RWPE2 (cell line): Measurements from ENCODE around the gene KCTD2.

ENCODE experiments used
- ATAC-seq: fragments of 200-7000 bp; cut with Tn5 transposase; 3 replicates; pipeline ENCODE4 v1.9.1; 2021; ENCODE audit warnings: low read depth
- DNase-seq: peaks from one replicate; pipeline ENCODE4 v3.0.0-alpha.2; 2020; ENCODE audit warnings: low spot score
- H3K27ac ChIP-seq: fragments of 450-650 bp; 2 replicates; pipeline ENCODE4 v1.5.1; 2017; ENCODE audit warnings: mild to moderate bottlenecking; ENCODE audit not compliant: poor library complexity, severe bottlenecking
- H3K27me3 ChIP-seq: fragments of 250-450 bp; sonication (Bioruptor Pico); 2 replicates; pipeline ENCODE4 v1.5.1; 2021; ENCODE audit warnings: mild to moderate bottlenecking, moderate library complexity; ENCODE audit not compliant: insufficient read depth, poor library complexity, severe bottlenecking
- H3K36me3 ChIP-seq: fragments of 250-450 bp; sonication (Bioruptor Pico); 2 replicates; pipeline ENCODE4 v1.5.1; 2020; ENCODE audit warnings: low read depth, mild to moderate bottlenecking, moderate library complexity
- H3K4me1 ChIP-seq: fragments of 250-450 bp; sonication (Bioruptor Pico); 2 replicates; pipeline ENCODE4 v1.5.1; 2021; ENCODE audit warnings: mild to moderate bottlenecking, moderate library complexity; ENCODE audit not compliant: insufficient read depth, poor library complexity, severe bottlenecking
- H3K4me3 ChIP-seq: fragments of 250-450 bp; sonication (Bioruptor Pico); 2 replicates; pipeline ENCODE4 v1.5.1; 2021; ENCODE audit warnings: mild to moderate bottlenecking, moderate library complexity; ENCODE audit not compliant: severe bottlenecking
- H3K9me3 ChIP-seq: fragments of 250-450 bp; sonication (Bioruptor Pico); 2 replicates; pipeline ENCODE4 v1.5.1; 2021; ENCODE audit warnings: mild to moderate bottlenecking, moderate library complexity; ENCODE audit not compliant: severe bottlenecking
- CTCF ChIP-seq: fragments of 450-650 bp; IDR thresholded peaks from one replicate; pipeline ENCODE4 v1.5.1; 2017; ENCODE audit warnings: mild to moderate bottlenecking, moderate library complexity; ENCODE audit not compliant: poor library complexity, severe bottlenecking

KCTD2 gene

DNA sequence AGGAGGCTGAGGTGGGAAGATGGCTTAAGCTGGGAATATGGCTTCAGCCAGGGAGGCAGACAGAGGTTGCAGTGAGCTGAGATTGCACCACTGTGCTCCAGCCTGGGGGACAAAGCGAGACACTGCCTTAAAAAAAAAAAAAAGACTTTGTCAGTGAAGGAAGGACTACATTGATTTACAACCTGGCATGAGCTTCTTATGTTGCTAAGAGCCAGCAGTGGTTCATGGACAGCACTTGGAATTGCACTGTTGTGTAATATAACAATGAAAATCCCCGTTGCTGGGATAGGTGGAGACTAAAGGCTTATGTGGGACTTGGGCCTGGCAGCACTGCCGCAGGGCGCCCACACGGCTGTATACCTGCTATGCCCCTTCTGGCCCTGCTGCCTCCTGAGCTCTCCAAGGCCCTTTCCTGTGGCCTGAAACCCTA is 26.6 kb downstream of the KCTD2 start:
- no peak for TF ChIP-seq CTCF
- ATAC-seq = peak; percentile 44

GRCh38 chr17:75074532-75074931 is 27.5 kb downstream of the KCTD2 start:
- no peaks in the 10 kb centered on the region for H3K27me3 ChIP-seq
- no peak overlapping the region for H3K4me3 ChIP-seq
- ATAC-seq = no peak
- no peaks in the 10 kb centered on the region for H3K9me3 ChIP-seq
- no peak for DNase-seq
- H3K4me1 ChIP-seq = peaks cover 14% of the 10 kb centered on the region
- H3K27ac ChIP-seq = no peak overlapping the region
- H3K36me3 ChIP-seq = no peaks in the 10 kb centered on the region
- no peak for TF ChIP-seq CTCF

More for the DNA sequence above, 26.6 kb downstream of the KCTD2 start:
- H3K27ac ChIP-seq = no peak overlapping the region
- H3K27me3 ChIP-seq = no peaks in the 10 kb centered on the region
- peaks cover 5% of the 10 kb centered on the region for H3K4me1 ChIP-seq
- H3K36me3 ChIP-seq = no peaks in the 10 kb centered on the region
- H3K9me3 ChIP-seq = no peaks in the 10 kb centered on the region
- H3K4me3 ChIP-seq = no peak overlapping the region
- DNase-seq = no peak

- no peak for DNase-seq
- no peaks in the 10 kb centered on the region for H3K36me3 ChIP-seq
- H3K4me3 ChIP-seq = no peak overlapping the region
- peaks cover 14% of the 10 kb centered on the region for H3K4me1 ChIP-seq
- no peak for ATAC-seq
- no peaks in the 10 kb centered on the region for H3K9me3 ChIP-seq
- H3K27me3 ChIP-seq = no peaks in the 10 kb centered on the region
- no peak overlapping the region for H3K27ac ChIP-seq
- no peak for TF ChIP-seq CTCF
These were observed 28.7 kb downstream of the KCTD2 start for GRCh38 chr17:75075597-75076336.

DNA sequence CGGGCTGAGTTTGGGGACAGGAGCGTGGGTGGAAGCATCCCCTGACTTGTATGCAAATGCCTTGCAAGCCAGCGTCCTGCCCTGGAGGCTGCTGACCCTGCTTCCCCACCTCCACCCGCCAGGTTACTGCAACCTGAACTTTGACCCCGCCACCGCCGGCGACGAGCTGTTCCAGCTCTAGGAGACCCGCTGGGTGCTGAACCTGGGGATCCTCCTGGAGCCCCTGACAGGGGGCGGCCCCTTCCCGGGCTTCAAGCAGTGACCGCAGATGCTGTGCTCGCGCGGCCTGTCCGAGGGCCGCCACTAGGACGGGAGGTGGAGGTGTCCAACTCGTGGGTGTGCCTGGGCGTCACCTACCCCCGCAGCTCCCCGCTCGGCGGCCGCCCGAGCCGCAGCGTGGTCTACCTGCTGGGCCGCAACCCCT is 30.1 kb downstream of the KCTD2 start:
- H3K27me3 ChIP-seq = no peaks in the 10 kb centered on the region
- H3K36me3 ChIP-seq = no peaks in the 10 kb centered on the region
- peaks cover 14% of the 10 kb centered on the region for H3K4me1 ChIP-seq
- ATAC-seq (no peak), DNase-seq (no peak)
- no peak for TF ChIP-seq CTCF
- H3K27ac ChIP-seq = no peak overlapping the region
- H3K9me3 ChIP-seq = no peaks in the 10 kb centered on the region
- no peak overlapping the region for H3K4me3 ChIP-seq
